ENCODE measurements around the gene PPFIA2. TPM values are rescaled to one million over a fixed set of nuclear protein-coding genes. Genes with fewer than 3 reads are reported as not detected.

Gene PPFIA2
- total and polyA plus RNA-seq, 10 of the 15 experiments (the other 5 are each of a cell fraction or from before 2014, with no cell fraction given): 0.06 to 0.39 (median 0.18) TPM; not detected in 6

DNA sequence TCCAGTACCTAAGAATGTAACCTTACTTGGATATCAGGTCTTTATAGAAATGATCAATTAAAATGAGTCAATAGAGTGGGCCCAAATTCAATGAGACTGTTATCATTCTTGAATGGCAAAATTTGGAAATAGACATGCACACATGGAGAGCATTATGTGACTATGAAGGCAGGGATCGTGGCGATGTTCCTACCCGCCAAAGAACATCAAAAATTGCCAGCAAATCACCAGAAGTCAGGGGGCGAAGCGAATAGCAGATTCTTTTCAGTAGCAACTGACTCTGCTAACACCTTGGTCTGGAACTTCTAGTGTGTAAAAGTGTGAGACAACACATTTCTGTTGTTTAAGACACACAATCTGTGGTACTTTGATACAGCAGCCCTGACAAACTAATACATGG, 488.8 kb downstream of the PPFIA2 start:
- SMC1A ChIA-PET (ENCODE audit: uncharacterized antibody, unreplicated experiment): no interaction called here
- TF ChIP-seq KDM1A (IDR thresholded peaks at IDR 0.05; ENCODE audit: borderline replicate concordance) (no peak), BCL11A (IDR thresholded peaks at IDR 0.05; ENCODE audit: low read depth, low read length) (no peak), MYC (IDR thresholded peaks at IDR 0.05; ENCODE audit: insufficient read depth, insufficient read length, insufficient replicate concordance, low read length, severe bottlenecking) (no peak), TBL1XR1 (IDR thresholded peaks at IDR 0.05; ENCODE audit: low read depth, low read length) (no peak), NBN (IDR thresholded peaks at IDR 0.05) (no peak), ATF3 (IDR thresholded peaks at IDR 0.05; ENCODE audit: borderline replicate concordance, extremely low read depth, low read depth, low read length) (no peak), CHD2 (IDR thresholded peaks at IDR 0.05; ENCODE audit: borderline replicate concordance, low read depth, low read length) (no peak), NFYB (IDR thresholded peaks at IDR 0.05; ENCODE audit: insufficient read depth, low read depth, low read length) (no peak), CEBPZ (IDR thresholded peaks at IDR 0.05; ENCODE audit: low read depth, low read length) (no peak), NR2F1 (conservative IDR thresholded peaks at IDR 0.05) (no peak), ZSCAN29 (IDR thresholded peaks at IDR 0.05) (no peak), ZNF217 (IDR thresholded peaks at IDR 0.05) (no peak), SUPT20H (IDR thresholded peaks at IDR 0.05; ENCODE audit: borderline replicate concordance, control insufficient read depth, low read depth, low read length) (no peak), POLR2AphosphoS5 (IDR thresholded peaks at IDR 0.05; ENCODE audit: low read length) (no peak)
- TF ChIP-seq, protein P1, sequence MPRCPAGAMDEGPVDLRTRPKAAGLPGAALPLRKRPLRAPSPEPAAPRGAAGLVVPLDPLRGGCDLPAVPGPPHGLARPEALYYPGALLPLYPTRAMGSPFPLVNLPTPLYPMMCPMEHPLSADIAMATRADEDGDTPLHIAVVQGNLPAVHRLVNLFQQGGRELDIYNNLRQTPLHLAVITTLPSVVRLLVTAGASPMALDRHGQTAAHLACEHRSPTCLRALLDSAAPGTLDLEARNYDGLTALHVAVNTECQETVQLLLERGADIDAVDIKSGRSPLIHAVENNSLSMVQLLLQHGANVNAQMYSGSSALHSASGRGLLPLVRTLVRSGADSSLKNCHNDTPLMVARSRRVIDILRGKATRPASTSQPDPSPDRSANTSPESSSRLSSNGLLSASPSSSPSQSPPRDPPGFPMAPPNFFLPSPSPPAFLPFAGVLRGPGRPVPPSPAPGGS (IDR thresholded peaks at IDR 0.05; ENCODE audit: borderline replicate concordance, insufficient read depth, low read depth, low read length, poor library complexity, severe bottlenecking): no peak
- WGBS (ENCODE audit: insufficient coverage, insufficient replicate concordance, low lambda C conversion rate, missing lambda C conversion rate): 58% methylated on average over 5 of the region's 5 CpGs

More for the DNA sequence above, 488.8 kb downstream of the PPFIA2 start:
- Histone ChIP-seq H3K9ac (ENCODE audit: control insufficient read depth, insufficient read depth, low read length) (no peak overlapping the region), H3K27me3 (replicated peaks in 1 of 2; ENCODE audit: control insufficient read depth in 2 of 2, insufficient read depth in 2 of 2, low read length in 1 of 2) (no peaks in the 10 kb centered on the region), H3K79me2 (ENCODE audit: control insufficient read depth, insufficient read depth, low read length) (no peaks in the 10 kb centered on the region), H2AFZ (ENCODE audit: control insufficient read depth, low read depth, low read length) (no peak overlapping the region), H3K4me3 (no peak overlapping the region), H3K36me3 (ENCODE audit: control insufficient read depth in 2 of 2, insufficient read depth in 2 of 2, low read length in 1 of 2) (no peaks in the 10 kb centered on the region), H3K9me3 (replicated peaks; ENCODE audit: control insufficient read depth, insufficient read depth, low read length) (no peaks in the 10 kb centered on the region), H4K20me1 (ENCODE audit: control insufficient read depth, insufficient read depth) (no peaks in the 10 kb centered on the region), H3K4me1 (ENCODE audit: control insufficient read depth, insufficient read depth, low read length) (no peaks in the 10 kb centered on the region), H3K4me2 (ENCODE audit: control insufficient read depth, insufficient read depth) (no peak overlapping the region), H3K27ac (ENCODE audit: control insufficient read depth, insufficient read depth) (no peak overlapping the region)
- no peak for FAIRE-seq
- CTCF ChIA-PET: interaction anchor here (1.4 kb wide), 1 partner anchor 12 kb away, joined by 5 read pairs; no protein-coding TSS in a partner anchor
- POLR2A ChIA-PET: no interaction called here
- ATAC-seq: no peak
- no peak for DNase-seq (ENCODE audit: low read depth, low spot score)
- intact Hi-C loops (cut with micrococcal nuclease; ENCODE audit: unreplicated experiment) (no loop called here), in situ Hi-C loops (cut with MboI) (no loop called here)
- BruUV-seq (replicated peaks): no TSS peak
- RAD21 ChIA-PET (ENCODE audit: unreplicated experiment): no interaction called here

All from GM12878 (cell line).